Activated CD4-positive, alpha-beta T cell treated with anti-CD3 and anti-CD28 coated beads, Interleukin-2, Interleukin-6, amounts not matched to agents 100 ng/mL and 50 ng/mL, durations not matched to agents 16 hours and 8 hours (primary cell): ENCODE data around the gene PIK3CA.

Source experiments
- DNase-seq: peaks from one replicate; pipeline ENCODE4 v3.0.0-alpha.2; 2020

Gene PIK3CA

DNA sequence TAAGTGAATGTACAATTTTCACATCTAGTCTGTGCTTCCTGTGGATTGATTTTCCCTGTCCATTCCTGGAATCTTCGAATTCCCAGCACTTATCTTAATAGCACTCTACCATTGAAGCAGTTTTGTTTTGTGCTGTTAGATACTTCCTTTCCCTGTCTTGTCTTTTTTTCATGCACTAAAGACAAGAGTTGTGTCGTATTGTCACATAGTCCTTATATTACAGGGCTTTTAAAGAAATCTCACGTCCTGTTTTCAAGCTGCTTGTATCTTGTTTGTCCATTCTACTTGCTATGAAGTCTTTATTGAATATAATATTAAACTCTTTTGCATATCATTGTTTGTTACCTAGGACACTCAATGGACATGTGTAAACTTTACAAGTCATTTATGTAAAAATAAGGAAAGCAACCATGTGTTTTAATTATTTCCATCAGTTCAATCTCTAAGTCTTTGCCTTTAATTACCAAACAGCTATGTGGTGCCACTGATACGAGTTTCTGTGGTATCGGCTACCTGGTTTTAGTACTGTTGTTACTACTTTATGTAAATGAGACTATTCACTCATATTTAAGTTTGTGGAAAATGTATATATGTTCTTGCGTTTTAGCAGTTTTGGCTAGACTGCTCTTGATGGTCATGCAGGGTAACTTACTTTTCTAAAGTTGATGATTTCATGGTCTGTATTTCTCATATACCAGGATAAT is 10.3 kb downstream of the PIK3CA start:
- no peak for DNase-seq

DNA sequence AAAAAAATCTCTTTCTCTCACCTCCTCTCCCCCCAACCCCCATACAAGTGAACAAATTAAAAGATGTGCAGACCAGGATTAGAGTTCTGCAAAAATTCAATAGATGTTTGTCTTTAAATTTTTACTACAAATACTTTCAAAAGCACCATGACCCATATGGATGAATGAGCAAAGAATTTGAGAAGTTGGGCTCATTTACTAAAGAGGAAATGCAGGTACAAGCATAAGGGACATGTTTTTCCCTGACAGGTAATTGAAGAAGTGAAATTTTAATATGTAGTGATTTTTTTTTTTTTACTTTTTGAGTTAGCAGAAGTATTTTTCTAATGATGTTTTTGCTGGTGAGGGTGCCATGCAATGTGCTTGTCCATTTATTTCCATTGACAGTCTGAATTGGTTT is 15.3 kb downstream of the PIK3CA start:
- DNase-seq = no peak

DNA sequence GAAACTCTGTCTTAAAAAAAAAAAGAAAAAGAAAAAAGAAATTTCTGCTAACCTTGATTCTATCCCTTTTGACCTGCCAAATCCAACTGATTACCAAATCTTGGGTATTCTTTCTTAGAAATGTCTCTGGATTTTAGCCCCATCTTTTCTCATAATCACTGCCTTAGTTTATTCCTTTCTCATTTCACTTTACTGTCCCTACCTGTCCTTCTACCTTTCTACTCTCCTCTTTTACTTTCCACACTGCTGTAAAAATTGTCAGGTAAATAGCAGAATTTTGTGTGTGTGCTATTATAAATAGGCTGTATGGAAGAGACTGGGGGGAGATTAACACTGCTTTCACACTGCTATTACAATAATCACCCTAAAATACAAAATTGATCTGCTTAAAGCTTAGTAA is 16.7 kb downstream of the PIK3CA start:
- no peak for DNase-seq

DNA sequence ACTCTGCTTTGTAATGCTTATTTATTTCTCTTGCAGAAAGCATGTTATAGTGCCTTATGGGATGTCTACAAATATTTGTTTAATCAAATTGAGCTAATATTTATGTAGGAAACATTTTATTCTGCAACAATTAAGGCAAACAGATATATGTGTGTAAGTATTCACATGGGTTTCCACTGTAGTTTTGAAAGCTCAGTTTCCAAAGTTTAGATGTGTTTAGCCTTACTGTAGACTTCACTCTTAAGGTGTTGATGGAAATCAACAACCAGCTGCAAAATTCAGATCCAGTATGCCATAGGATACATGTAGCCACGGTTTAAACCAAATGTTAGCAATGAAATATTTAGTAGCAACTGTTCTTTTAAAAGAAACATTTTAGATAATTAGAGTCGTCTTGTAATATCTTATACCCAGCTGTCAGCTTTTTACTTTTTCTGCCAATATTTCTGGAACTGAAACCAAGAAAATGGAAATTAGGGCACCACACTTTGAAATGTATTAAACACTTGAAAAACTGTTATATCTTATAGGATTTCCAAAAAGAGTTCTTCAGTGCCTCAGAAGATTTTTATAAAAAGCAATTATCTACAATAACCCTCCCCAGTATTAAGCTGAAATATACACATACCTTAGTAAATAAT is 18.5 kb downstream of the PIK3CA start:
- no peak for DNase-seq

- no peak for DNase-seq
Measured at GRCh38 chr3:179168918-179169317, 20.8 kb downstream of the PIK3CA start.

DNA sequence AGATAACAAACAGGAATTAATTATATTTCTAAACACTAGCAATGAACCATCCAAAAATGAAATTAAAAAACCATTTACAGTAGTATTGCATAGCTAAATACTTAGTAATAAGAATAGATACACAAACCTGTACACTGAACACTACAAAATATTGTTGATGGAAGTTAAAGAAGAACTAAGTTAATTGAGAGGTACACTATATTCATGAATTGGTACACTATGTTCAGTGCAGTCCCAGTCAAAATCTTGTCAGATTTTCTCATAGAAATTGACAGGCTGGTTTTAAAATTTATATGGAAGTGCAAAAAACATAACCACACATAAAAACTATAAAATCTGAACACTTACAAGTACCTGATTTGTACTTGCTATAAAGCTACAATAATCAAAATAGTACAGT is 24.4 kb downstream of the PIK3CA start:
- DNase-seq = no peak

GRCh38 chr3:179174316-179174715 is 26.2 kb downstream of the PIK3CA start:
- no peak for DNase-seq

DNA sequence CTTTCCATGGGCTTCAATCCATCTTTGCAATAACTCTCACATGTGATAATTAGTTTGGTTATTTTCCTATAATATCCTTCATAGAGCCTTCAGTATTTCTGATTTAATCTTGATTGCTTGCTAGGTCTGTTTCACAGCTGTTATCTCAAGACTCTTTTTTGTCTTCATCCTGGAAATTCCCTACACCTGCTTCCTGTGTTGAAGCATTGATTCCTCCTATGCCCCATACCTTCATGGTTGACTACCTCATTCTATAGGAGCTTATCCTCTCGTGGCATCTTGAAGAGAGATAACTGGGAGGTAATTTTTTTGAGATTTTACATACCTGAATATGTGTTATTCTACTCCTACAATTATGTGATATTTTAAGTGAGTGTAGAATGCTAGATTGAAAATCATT is 26.7 kb downstream of the PIK3CA start:
- no peak for DNase-seq

DNA sequence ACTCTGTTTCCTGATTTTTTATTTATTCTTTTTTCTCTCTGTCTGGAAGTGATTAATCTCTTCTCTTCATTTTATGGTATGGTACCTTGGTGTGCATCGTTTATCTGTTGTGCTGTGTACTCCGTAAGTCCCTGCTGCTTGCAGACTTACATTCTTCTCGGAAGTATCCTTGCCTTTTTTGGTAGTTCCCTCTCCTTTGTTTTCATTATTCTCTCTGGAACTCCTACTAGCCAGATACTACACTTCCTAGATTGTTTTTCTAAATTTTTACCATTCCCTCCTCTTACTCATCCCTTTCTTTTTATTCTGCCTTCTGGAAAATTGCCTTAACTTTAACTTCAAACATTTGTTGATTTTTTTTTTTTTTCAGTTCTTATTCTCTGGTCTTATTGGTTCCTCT is 27.2 kb downstream of the PIK3CA start:
- DNase-seq = no peak

GRCh38 chr3:179177611-179178010 is 29.5 kb downstream of the PIK3CA start:
- no peak for DNase-seq

- DNase-seq = no peak
Measured at GRCh38 chr3:179179256-179179655, 31.1 kb downstream of the PIK3CA start.

GRCh38 chr3:179179979-179180759 is 32.0 kb downstream of the PIK3CA start:
- DNase-seq = peak; percentile 25

DNA sequence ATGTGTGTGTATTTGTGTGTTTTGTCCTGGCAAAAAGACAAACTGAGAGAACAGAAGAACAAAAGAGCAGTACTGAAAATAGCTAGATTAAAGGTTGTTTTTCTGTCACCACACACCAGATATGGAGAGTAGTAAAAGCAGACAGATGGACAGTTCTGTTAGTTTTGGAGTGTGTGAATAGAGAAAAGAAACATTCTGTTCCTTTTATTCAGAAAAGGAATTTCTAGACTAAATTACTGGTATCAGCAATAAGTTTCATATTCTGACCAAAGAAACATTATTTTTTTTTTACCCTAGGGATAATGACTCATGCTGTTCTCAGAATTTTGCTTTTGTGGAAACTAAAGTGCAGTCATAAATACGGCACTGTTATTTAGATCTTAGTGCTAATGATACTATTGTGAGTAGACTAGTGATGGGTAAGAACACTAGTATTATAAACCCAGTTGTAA is 32.9 kb downstream of the PIK3CA start:
- peak; percentile 39 for DNase-seq

DNA sequence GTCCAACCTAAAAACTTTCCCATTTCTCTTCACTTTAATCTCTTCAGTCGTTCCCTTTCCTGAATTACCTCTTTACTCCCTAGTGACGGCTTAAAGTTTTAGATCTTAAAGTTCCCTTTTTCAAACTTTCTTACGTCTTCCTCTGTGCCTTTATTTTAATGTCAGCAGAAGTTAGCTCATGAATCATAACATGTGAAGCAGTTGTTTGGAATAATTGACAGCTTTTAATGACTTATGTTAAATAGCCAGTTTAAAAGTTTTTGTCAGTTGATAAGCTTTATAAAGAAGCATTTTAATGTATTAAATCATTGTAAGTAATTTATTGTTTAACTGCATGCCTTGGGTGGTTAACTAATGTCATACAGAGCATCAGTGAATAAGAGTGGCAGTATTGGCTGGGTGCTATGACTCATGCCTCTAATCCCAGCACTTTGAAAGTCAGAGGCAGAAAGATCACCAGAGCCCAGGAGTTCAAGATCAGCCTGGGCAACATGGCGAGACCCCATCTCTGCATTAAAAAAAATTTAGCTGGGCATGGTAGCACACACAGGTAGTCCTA is 33.9 kb downstream of the PIK3CA start:
- peak; percentile 31 for DNase-seq

DNA sequence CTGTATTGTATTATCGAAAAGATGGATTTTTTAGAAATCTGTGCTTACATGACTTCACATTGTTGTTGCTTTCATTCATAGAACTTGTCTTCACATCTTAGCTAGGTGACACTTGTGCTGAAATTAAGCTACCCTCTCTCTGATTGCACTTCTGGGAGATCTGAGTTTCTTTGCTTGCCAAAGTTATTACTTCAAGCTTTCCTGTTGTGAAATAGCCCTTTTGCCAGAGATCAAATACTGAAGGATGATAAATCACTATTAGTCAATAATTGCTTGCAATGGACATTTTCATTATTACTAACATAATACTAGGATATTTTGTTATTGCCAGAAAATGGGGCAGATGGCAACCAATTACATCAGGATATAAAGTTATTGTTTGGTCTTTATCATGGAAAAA is 34.7 kb downstream of the PIK3CA start:
- no peak for DNase-seq

DNA sequence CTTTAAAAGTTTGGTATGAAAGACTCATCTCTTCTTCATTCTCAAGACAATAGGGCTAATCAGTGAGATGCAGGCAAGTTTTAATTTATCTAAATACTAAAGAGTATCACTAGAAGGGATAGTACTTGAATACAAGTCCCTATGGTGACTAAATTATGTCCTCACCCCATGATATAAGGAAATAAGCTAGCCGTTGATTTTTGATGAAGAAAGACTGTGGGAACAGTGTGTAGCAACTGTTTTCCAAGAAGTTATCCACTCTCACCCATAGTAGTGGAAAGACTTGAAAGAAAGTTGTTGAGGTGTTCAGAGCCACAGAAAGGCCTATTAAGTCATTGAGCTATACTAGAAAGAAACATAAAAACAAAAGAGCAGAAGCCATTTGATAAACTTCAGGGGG is 36.7 kb downstream of the PIK3CA start:
- no peak for DNase-seq

- no peak for DNase-seq
Measured at GRCh38 chr3:179186426-179186825, 38.3 kb downstream of the PIK3CA start.

DNA sequence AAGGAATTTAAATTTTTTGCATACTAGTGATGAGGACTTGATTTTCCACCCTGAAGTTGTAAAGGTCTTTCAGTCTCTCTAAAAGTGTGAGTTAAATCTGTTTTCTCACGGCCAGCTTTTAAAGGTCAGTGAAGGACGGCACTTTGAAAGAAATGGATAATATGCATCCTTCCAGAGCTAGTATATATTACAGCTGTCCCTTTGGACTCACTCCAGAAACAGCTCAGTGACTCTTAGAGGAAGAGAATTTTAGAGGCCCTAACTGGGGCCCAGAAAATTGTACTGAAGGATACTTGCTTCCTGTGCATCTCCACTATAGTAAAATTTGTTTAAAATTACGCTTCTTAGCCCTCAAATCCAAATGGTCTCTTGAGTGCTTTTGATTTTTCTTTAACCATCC is 41.6 kb downstream of the PIK3CA start:
- no peak for DNase-seq

GRCh38 chr3:179190581-179190980 is 42.4 kb downstream of the PIK3CA start:
- DNase-seq = no peak

- DNase-seq = no peak
Measured at GRCh38 chr3:179192542-179192941, 44.4 kb downstream of the PIK3CA start.

- DNase-seq = no peak
Measured at GRCh38 chr3:179194931-179195330, 46.8 kb downstream of the PIK3CA start.

- peak; percentile 26 for DNase-seq
Measured at GRCh38 chr3:179196098-179196497, 47.9 kb downstream of the PIK3CA start.

DNA sequence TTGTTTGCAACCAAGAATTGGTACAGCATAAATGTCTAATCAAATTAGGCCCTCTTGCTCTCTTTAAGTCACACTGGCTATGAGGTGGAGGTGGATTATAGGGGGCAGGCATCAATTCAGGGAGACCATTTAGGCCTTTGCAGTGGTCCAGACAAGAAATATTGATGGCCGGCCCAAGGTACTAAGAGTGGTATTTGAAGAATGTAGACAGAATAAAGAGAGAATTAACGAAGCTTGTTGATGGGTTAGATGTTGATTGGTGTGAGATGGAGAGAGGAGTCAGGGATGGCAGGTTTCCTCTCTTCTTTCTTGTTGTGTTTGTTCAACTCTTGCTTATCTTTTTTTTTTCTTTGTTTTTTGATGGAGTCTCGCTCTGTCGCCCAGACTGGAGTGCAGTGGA is 48.5 kb downstream of the PIK3CA start:
- DNase-seq = no peak

- DNase-seq = no peak
Measured at GRCh38 chr3:179200790-179201189, 52.6 kb downstream of the PIK3CA start.
